T-helper 9 cell (primary cell): ENCODE results near the gene CCDC69.
"Not testable (repeated sequence)": the region's sequence is repeated elsewhere in the genome, so short reads cannot be mapped to it uniquely, and the experiment has no call there.

Experiments
- DNase-seq: peaks from one replicate; pipeline ENCODE4 v3.0.0-alpha.2; 2020

The CCDC69 gene

DNA sequence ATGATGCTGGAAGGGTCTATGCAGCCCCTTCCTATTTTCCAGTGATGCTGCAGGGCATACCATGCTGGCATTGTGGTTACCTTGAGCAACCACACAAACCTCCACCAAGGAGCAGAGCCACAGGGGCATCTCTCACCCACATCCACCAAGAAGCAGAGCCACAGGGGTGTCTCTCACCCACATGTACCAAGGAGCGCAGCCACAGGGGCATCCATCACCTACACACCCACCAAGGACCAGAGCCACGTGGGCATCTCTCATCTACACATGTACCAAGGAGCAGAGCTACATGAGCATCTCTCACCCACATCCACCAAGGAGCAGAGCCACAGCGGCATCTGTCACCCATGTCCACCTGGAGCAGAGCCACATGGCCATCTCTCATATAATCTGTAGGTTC, 20.3 kb upstream of the CCDC69 start:
- DNase-seq, result no peak

DNA sequence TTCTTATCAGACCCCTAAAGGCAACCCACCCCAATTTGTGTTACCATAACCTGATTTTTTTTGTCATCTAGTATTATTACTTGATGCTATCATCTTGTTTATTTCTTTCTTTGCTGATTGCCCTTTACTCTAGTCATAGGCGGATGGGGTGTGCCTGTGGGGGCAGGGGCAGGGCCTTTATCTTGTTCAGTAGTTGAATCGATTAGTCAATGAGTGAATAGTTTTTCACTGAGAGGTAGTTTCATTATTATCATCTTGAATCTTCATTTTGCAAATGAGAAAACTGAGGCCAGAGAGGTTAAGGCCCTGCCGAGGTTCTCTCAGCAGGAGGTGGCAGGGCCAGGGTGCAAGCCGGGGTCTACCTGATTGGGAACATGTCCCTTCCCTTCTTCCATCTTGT, 19.7 kb upstream of the CCDC69 start:
- no peak for DNase-seq

DNA sequence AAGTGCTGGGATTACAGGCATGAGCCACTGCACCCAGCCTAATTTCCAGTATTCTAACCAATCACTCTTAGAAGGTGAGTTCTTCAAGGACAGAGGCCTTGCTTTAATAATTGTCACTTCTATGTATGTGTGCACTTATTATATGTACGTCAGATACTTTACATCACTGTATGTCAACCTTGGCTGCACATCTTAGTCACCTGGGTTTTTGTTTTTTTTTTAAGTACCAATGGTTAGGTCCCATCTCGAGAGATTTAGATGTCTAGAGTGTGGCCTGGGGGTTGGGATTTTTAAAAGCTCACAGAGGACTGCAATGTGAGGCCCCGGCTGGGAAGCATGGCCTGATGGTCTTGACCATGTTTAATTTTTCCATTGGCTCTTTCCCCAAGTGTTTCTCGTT, 19.2 kb upstream of the CCDC69 start:
- DNase-seq, result no peak

DNA sequence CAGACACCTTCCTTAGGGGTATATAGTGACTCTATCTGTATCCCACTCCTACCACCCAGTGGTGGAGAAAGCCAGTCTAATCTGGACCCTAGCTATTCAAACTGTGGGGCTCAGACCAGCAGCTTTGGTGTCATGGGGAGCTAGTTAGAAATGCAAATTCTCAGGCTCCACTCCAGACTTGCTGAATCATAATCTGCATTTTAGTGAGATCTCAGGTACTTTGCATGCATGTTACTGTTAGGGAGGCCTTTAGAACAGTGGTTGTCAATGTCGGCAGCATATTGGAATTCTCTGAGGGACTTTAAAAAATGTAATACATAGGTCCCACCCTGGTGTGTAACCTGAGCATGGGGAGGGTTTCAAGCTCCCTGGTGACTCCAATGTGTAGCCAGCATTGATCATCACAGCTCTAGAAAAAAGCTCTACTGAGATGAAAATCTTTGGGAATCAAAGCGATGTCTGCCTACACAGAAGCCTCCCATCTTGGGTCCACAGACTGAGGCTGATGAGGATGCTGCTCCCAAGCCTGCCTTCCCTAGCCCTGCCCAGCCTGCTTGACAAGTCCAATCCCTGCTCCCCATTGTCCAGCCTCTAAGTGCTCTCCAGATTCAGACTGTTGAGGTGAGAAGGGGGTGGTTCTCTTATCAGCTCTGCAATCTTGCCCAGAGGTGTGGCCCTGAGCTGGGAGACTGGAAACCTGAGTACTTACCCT, 17.2 kb upstream of the CCDC69 start:
- DNase-seq, result no peak

DNA sequence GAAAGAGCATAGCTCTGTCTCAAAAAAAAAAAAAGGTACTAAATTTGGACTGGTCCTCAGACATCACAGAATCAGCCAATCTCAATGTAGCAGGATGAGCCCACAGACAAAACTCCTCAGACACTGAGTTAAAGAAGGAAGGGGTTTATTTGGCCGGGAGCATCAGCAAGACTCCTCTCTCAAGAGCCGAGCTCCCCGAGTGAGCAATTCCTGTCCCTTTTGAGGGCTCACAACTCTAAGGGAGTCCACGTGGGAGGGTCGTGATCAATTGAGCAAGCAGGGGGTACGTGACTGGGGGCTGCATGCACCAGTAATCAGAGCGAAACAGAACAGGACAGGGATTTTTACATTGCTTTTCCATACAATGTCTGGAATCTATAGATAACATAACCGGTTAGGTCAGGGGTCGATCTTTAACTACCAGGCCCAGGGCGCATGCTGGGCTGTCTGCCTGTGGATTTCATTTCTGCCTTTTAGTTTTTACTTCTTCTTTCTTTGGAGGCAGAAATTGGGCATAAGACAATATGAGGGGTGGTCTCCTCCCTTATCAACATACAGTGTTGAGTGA, 16.5 kb upstream of the CCDC69 start:
- DNase-seq, result not testable (repeated sequence)

DNA sequence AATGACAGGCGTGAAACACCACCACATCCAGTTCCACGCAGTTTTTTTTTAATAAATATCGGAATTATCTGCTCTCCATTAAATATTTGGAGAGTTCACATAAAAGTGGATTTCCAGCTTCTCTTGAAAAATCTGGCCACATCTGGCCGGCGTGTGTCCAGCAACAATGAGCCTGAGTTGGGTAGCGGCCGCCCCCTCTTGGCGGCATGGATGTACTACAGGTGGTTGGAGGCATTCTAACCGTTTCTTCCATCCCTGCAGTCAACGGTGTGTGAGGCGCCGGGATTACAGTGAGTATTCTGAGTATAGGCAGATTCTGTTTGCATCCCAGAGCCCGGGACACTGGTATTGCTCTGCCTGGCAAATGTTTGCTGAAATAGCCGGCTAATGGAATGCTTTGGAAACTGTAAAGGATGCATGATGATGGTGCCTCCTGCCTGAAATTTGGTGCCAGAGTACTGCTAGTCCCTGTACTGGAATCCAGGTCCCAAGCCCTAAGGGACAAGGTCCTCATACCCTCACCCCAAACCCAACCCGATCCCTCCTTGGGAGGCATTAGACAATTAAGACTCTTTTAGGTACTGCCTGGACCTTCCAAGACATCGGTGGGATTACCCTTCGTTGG, 15.5 kb upstream of the CCDC69 start:
- peak; percentile 52 for DNase-seq

DNA sequence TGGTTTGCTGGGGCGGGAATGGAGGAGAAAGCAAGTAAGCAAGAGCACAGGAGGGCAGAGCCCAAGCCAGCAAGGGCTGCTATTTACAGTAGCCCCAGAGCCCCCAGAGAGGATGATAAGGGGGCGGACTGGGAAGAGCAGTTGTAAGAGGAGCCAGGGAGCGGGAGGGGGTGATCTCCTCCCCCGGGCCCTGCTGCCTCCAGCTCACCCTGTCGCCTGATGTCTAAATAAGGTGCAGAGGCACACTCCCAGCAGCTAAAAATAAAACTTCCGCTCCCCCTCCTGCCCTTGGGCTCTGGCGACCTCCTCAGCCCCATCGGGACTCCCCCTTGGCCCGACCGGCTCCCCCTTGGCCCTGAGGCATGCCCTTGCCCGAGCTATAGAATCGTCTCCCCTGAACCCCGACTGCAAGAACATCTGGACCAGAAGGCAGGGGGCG, 14.4 kb upstream of the CCDC69 start:
- DNase-seq, result no peak

DNA sequence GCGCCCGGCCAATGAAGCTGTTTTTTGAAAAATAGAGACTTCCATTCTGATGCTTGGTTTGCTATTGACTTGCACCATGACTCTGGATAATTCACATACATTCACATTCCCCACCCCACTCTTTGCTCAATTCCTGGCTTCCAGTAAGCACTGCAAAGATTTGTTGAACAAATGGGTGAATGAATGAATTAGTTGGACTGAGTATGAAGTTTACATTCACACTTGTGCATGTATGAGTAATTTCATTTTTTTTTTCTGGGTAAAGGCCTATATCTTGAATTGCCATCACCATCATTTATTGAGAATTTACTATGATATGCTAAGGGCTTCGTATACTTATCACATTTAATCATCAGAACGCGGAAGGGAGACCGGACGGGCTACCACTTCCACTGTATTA, 13.8 kb upstream of the CCDC69 start:
- no peak for DNase-seq

DNA sequence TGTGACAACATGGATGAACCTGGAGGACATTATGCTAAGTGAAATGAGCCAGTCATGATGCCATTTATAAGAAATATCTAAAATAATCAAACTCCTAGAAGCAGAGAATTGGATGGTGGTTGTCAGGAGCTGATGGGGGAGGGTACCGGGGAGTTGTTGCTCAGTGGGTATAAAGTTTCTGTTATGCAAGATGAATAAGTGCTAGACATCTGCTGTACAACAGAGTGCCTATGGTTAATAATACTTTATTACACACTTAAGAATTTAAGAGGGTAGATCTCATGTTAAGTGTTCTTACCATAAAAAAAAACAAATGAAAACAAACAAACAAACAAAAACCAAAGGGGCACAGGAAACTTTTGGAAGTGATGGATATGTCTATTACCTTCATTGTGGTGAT, 13.0 kb upstream of the CCDC69 start:
- no peak for DNase-seq

DNA sequence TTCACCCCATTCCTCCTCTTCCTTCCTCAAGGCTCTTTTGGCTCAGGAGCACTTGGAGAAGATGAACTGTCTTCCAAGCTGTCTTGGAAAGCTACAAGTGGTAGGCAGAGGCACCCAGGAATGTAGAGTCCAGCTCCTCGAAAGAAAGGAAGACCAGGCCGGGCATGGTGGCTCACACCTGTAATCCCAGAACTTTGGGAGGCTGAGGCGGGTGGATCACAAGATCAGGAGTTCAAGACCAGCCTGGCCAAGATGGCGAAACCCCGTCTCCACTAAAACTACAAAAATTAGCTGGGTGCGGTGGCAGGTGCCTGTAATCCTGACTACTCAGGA, 11.3 kb upstream of the CCDC69 start:
- DNase-seq, result not testable (repeated sequence)

DNA sequence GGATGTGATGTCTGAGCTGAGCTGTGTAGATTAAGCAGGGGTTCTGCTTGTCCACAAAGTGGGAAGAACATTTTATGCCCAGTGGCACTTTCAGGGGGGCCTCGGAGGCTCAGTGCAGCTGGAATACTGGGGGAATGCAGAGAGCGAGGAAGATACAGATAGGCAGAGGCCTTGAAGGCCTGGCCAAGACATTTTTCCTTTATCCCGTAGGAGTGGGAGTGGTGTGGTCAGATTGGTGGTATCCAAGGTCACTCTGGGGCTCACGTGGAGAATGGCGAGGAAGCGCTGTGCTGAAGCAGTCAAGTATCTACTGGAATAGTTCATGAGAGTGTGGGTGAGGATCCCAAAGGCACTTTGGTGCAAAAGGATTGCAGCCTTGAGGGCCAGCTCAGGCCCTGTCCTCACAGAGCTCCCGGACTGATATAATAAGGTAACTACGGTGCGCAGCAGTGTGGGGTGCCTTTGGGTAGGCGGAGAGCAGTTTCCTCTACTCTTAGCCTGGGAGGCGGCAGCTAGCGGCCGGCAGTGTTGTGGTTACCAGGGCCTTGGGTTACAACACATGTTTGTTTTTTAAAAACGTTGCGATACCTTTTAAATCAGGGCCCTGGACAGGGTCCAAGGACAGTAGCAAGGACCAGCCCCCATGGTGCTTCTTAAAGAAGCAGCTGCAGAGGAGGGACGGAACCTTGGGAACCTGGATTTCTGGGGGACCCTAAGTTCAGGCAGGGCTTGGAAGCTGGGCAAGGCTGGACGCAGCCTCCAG, 10.8 kb upstream of the CCDC69 start:
- DNase-seq, result no peak

DNA sequence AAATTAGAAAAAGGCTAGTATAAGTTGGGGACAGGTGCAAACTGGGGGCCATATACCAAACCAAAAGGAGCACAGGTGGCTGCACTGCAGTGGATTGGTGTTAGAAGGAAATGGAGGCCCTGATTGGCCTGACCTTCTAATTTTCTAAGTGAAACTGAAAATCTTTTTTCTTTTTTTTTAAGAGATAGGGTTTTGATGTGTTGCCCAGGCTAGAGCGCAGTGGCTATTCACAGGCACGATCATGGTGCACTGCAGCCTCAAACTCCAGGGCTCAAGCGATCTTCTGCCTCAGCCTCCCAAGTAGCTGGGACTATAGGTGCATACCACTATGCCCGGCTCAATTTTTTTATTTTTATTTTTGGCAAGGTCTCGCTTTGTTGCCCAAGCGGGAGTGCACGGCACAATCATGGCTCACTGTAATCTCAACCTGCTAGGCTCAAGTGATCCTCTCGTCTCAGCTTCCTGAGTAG, 9.8 kb upstream of the CCDC69 start:
- no peak for DNase-seq

DNA sequence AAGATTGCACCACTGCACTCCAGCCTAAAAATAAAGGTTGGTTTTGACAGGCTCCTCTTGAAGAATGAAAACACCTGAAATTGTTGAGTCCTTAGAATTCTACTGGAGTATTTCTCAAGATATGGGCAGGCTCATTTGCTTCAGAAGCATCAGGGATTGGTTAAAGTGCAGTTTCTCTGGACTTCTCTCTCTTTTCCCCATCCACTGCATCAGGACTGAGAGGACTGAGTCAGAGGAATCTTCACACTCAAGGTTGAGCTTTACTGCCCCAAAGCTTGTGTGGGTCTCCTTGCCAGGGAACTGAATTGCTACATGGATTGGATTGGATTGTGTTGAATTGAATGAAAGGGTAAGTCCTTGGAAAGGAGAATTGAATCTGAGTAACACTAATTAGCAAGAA, 7.5 kb upstream of the CCDC69 start:
- DNase-seq, result no peak

DNA sequence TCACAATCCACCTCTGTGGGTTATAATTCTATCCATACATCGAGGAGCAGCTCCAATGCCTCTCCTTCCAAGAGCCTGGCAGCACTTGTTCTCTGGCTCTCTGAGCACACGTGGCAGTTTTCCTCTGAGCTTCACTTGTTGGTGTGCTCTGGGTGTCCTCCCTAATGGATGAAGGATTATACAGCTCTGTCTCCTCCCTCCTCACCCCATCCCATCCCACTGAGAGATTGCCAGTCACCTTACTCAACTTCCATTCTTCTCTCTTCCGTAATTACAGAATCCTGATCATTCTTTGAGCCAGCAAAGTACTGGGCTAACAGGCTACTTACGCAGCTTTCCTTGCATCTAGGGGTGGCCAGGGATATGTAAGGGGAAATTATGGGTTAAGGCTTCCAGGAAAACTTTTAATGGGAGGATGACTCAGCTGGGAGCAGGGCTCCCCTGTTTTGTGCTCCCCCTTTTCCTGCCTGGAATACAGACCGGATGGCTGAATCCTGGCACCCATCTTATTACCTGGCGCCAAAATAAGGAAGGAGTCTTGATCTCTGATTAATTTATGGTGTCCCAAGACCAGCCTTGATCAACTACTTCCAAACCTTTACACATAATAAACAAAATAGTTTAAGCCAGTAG, 6.3 kb upstream of the CCDC69 start:
- no peak for DNase-seq

DNA sequence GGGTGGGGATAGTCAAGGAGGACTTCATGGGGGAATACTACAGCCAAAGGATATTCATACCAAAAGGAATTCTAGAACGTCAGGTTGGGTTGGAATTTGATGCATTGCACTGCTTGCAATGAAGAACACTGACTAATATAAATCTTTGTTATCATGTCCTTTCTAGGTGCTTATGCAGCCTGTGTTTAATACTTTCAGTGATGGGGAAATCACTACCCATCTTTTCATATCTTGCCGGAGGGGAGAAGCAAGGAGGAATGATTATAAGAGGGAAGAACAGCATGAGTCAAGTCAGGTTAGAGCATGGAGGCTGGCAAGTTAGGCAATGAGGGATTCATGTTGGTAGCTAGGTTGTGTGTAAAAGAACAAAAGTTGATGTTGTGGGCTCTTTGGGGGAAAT, 5.1 kb upstream of the CCDC69 start:
- DNase-seq, result no peak

DNA sequence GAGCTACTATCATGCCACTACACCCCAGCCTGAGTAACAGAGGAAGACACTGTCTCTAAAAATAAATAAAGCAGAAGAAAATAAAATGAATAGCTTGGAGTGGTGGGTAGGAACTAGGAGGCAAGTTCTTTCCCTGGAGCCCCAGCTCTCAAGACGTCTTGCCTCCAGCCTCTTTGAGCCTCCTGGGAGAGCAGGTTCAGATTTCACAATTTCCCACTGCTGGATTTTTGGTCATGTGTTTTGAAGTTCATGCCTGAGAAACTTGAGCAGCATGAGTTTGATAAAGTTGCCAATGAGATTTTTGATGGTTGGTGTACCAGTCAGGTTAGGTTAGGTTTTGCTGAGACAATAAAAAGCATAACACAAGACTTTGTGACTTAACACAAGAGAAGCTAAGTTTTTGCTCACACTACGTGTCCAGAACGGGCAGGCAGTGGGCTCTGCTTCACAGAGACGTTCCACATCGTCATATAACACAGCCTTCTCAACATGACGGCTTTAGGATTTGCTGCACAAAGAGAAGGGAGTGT, 4.1 kb upstream of the CCDC69 start:
- no peak for DNase-seq

DNA sequence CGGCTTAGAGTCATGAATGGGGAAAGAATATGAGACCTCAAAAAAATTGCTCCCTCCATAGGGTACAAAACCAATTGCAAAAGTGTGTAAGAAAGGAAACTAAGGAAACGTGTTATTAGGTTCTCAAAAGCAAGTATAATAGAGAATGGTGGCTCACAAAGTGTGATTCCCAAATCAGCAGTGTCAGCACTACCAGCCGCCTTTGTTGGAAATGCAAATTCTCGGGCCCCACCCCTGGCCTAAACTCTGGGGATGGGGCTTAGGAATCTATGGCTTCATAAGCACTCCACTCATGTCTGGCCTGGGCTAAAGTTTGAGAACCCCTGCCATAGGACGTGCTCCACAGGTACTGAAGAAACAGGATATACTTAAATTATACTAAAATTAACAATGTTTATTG, 1.6 kb upstream of the CCDC69 start:
- DNase-seq, result no peak

DNA sequence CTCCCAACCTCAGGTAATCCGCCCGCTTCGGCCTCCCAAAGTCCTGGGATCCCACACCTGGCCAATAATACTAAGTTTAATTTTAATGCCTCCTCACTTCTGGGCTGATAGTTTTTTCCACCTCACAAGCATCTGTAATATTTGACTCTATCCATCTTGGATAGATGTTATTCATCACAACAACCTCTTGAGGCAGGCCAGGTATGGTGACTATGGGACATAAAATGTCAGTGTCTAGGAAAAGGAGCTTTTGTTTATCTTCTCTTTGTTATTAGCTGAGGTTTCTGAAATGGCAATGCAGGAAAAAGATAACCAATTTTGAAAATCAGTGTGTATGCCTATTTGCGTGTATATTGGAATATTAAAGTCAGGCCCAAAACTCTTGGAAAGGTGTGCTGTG, 1.2 kb upstream of the CCDC69 start:
- no peak for DNase-seq

DNA sequence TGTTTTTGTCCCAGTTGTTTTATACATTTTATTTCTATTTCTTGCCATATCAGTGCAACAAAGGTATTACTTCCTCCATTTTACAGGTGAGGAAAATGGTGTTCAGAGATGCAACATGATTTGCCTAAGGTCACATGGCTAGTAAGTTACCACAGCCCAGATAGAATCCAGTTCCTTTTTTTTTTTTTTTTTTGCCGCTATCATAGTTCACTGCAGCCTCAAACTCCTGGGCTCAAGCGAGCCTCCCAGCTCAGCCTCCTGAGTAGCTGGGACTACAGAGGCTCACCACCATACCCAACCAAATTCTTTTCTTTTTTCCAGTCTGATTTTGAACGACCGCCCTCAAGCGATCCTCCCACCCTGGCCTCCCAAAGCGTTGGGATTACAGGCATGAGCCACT, 480 bp upstream of the CCDC69 start:
- DNase-seq, result no peak

DNA sequence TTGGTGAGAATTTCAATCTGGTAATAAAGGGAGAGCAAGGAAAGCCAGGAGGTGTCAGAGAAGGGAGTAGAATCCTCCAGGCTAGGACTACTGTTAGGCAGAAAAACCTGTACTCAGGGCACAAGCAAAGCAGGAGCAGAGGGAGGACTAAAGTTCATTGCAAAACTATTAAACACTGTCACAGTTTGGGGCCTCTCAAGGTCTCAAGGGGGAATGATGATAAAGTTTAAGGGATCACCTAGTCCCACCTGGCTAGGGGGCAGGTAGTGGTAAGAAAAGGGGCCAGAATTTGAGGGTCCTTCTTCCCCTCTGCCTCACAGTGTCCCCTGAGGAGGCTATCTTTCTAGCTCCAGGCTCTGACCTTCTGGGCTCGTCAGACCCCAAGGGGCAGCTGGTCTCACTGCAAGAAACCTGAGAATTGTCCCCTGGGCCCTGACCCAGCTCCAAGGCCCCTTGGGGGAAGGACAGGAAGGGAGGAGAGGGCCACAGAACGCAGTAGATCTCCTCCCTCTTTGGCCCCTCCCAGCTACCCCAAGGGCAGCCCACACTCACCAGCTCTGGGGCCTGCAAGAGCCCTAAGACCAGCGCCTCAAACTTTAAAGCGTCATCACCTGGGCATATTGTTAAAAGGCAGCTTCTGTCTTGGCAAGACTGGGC, 974 bp downstream of the CCDC69 start:
- peak; percentile 34 for DNase-seq

DNA sequence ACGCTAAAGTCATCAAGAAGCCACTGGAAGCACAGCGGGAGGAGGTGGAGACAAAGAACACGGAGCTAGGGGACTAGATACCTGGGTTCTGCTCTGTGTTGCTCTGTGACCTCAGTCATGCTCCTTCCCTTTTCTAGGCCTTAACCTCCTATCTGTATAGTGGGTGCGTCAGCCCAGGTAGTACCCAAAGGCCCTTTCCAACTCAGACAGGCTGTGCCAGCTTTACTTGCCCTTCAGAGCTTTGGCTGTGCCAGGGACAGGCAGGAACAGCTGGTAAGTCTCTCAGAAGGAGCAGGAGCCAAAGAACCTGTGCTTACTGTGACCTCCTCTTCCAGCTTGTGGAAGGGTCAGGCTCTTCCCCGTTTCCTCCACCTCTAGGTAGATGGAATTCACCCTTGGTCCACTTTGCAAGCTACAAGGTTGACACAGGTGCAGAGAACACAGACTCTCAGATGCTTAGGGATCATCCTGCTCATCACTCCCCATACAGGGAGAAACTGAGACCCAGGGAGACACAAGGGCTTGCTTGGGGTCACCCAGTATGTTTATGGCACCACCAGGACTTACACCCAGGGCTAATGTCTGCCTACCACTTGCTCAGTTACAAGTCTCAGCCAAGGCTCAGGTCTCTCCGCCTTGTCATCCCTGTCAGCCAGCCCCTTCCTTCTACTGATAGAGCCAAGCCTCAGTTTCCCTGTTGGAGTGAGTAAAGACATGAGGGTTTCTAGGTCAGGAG, 1.7 kb downstream of the CCDC69 start:
- no peak for DNase-seq

DNA sequence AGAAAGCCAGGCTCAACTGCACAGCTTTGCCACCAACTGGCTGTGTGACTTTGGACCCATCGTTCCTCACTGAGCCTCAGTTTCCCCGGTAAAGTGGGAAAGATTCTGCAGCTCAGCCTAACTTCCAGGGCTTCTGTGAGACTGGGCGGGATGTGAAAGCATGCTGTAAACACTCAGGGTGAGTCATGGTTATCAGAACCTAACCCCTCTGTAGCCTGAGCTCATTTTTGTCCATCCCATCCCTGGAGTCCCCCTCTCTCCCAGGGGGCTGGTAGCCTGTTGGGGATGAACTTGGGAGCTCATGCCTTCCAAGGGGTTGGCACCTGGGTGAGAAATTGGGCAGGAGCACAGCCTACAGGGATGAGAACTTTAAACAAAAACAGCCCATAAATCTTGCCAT, 2.3 kb downstream of the CCDC69 start:
- no peak for DNase-seq
